ENCODE data around the gene USP22. TPM values are rescaled to one million over a fixed set of nuclear protein-coding genes. Genes with fewer than 3 reads are reported as not detected.

Gene USP22
- total RNA-seq, 3 donors from 2014 or later (not counting 1 experiment from before 2014, with no cell fraction given) = 121 to 155 (median 140) TPM

- TF ChIP-seq CTCF (IDR thresholded peaks at IDR 0.05) = no peak
- Mint-ChIP-seq H3K9me3 (no peaks in the 10 kb centered on the region), H3K27me3 (ENCODE audit: low read depth in 2 of 2) (no peaks in the 10 kb centered on the region), H3K36me3 (peaks cover 5% of the 10 kb centered on the region), H3K4me3 (no peak overlapping the region), H3K27ac (peak overlapping the region in 1 of 2 donors; percentile 14), H3K4me1 (peaks cover 35 to 41% of the 10 kb centered on the region in 2 donors)
- H3K36me3 ChIP-seq (ENCODE audit: control insufficient read depth, insufficient read depth, low read length) = peaks cover 64% of the 10 kb centered on the region
- no peak overlapping the region for H3K4me3 ChIP-seq (ENCODE audit: low read length)
- H3K9me3 ChIP-seq (ENCODE audit: control insufficient read depth, insufficient read depth, low read length) = no peaks in the 10 kb centered on the region
- H3K27me3 ChIP-seq (ENCODE audit: control insufficient read depth, insufficient read depth, low read length) = no peaks in the 10 kb centered on the region
- H3K4me1 ChIP-seq (ENCODE audit: control insufficient read depth, insufficient read depth, low read length) = peaks cover 12% of the 10 kb centered on the region
- ATAC-seq (no peak), DNase-seq (no peak)
- no peak overlapping the region for H3K27ac ChIP-seq (ENCODE audit: low read length)
- intact Hi-C loops (cut with micrococcal nuclease) = no loop called here
- 80% methylated on average over 6 of the region's 7 CpGs for WGBS (ENCODE audit: insufficient coverage)
Measured at GRCh38 chr17:21021208-21021803, 21.5 kb downstream of the USP22 start.

- H3K9me3 ChIP-seq (ENCODE audit: control insufficient read depth, insufficient read depth, low read length) = no peaks in the 10 kb centered on the region
- H3K4me1 ChIP-seq (ENCODE audit: control insufficient read depth, insufficient read depth, low read length) = peaks cover 12% of the 10 kb centered on the region
- peaks cover 67% of the 10 kb centered on the region for H3K36me3 ChIP-seq (ENCODE audit: control insufficient read depth, insufficient read depth, low read length)
- Mint-ChIP-seq H3K27me3 (ENCODE audit: low read depth in 2 of 2) (no peaks in the 10 kb centered on the region), H3K4me1 (peaks cover 35 to 42% of the 10 kb centered on the region in 2 donors), H3K4me3 (no peak overlapping the region), H3K9me3 (no peaks in the 10 kb centered on the region), H3K27ac (peak overlapping the region; percentile 56 to 60), H3K36me3 (peaks cover 9% of the 10 kb centered on the region)
- H3K4me3 ChIP-seq (ENCODE audit: low read length) = no peak overlapping the region
- ATAC-seq (no peak), DNase-seq (no peak)
- H3K27me3 ChIP-seq (ENCODE audit: control insufficient read depth, insufficient read depth, low read length) = no peaks in the 10 kb centered on the region
- intact Hi-C loops (cut with micrococcal nuclease) = loop anchor here (1.0 kb wide), 1 partner anchor 23 kb away; the partner anchor contains the start of gene USP22
- H3K27ac ChIP-seq (ENCODE audit: low read length) = no peak overlapping the region
- TF ChIP-seq CTCF (IDR thresholded peaks at IDR 0.05) = no peak
- WGBS (ENCODE audit: insufficient coverage) = 67% methylated on average over 10 of the region's 10 CpGs
Measured at GRCh38 chr17:21020622-21021021, 22.2 kb downstream of the USP22 start.

GRCh38 chr17:21019976-21020586 lies 22.7 kb downstream of the USP22 start:
- ATAC-seq (peak; percentile 89 to 97 (median 95)), DNase-seq (peak; percentile 61 to 66)
- H3K9me3 Mint-ChIP-seq = no peaks in the 10 kb centered on the region
- H3K36me3 Mint-ChIP-seq = peaks cover 9% of the 10 kb centered on the region
- TF ChIP-seq CTCF (IDR thresholded peaks at IDR 0.05) = peak; percentile 57
- Histone ChIP-seq H3K36me3 (ENCODE audit: control insufficient read depth, insufficient read depth, low read length) (peaks cover 69% of the 10 kb centered on the region), H3K4me3 (ENCODE audit: low read length) (no peak overlapping the region), H3K27ac (ENCODE audit: low read length) (no peak overlapping the region), H3K4me1 (ENCODE audit: control insufficient read depth, insufficient read depth, low read length) (peaks cover 12% of the 10 kb centered on the region), H3K9me3 (ENCODE audit: control insufficient read depth, insufficient read depth, low read length) (no peaks in the 10 kb centered on the region), H3K27me3 (ENCODE audit: control insufficient read depth, insufficient read depth, low read length) (no peaks in the 10 kb centered on the region)
- H3K4me3 Mint-ChIP-seq = no peak overlapping the region
- peak overlapping the region; percentile 56 to 60 for H3K27ac Mint-ChIP-seq
- H3K27me3 Mint-ChIP-seq (ENCODE audit: low read depth in 2 of 2) = no peaks in the 10 kb centered on the region
- peaks cover 32 to 36% of the 10 kb centered on the region in 2 donors for H3K4me1 Mint-ChIP-seq
- WGBS (ENCODE audit: insufficient coverage) = 40% methylated on average over 5 of the region's 6 CpGs
- intact Hi-C loops (cut with micrococcal nuclease) = loop anchor here (1.0 kb wide), 1 partner anchor 23 kb away; the partner anchor contains the start of gene USP22

Data from natural killer cell (primary cell).